Breast epithelium (tissue), 4 donors: ENCODE data around the gene PLXNB2. TPM values are rescaled to one million over a fixed set of nuclear protein-coding genes. Genes with fewer than 3 reads are reported as not detected.

Experiments
- DNase-seq, 2 donors: peaks; one replicate each; pipeline ENCODE4 v3.0.0-alpha.2; 2019; ENCODE audit warnings: low spot score in 2 of 2
- H3K27ac ChIP-seq, 2 donors: fragments of 200-600 bp; sonication (generic) in 1 of 2; one replicate each; pipeline ENCODE4 v1.5.1; 2016 to 2019; ENCODE audit warnings: mild to moderate bottlenecking in 1 of 2
- H3K27me3 ChIP-seq, 2 donors: fragments of 200-600 bp; sonication (generic) in 1 of 2; one replicate each; pipeline versions ENCODE4 v1.5.1 to v1.6.0; 2017 to 2019; ENCODE audit warnings: control low read depth in 1 of 2, mild to moderate bottlenecking in 1 of 2
- H3K36me3 ChIP-seq: fragments of 200-600 bp; one replicate; pipeline ENCODE4 v1.5.1; 2019
- H3K4me1 ChIP-seq, 2 donors: fragments of 200-600 bp; sonication (generic); one replicate each; pipeline ENCODE4 v1.5.1; 2016 to 2019; ENCODE audit warnings: control low read depth in 1 of 2
- H3K4me3 ChIP-seq, 3 donors: fragments of 200-600 bp; sonication (generic); 1 replicate in 2 of 3; 2 replicates in 1 of 3; pipeline ENCODE4 v1.5.1; 2016 to 2019; ENCODE audit warnings: mild to moderate bottlenecking in 3 of 3, moderate library complexity in 2 of 3
- H3K9me3 ChIP-seq, 2 donors: fragments of 200-600 bp; sonication (generic) in 1 of 2; one replicate each; pipeline ENCODE4 v1.5.1; 2016 to 2019; ENCODE audit warnings: control low read depth in 1 of 2
- POLR2A ChIP-seq: fragments of 450-650 bp; IDR thresholded peaks from one replicate; pipeline ENCODE4 v1.6.1; 2016; ENCODE audit warnings: antibody characterized with exemption, mild to moderate bottlenecking, moderate library complexity
- POLR2AphosphoS5 ChIP-seq, 3 donors: sonication (generic); formaldehyde crosslinking; IDR thresholded peaks; one replicate each; pipeline ENCODE4 v1.6.1; 2017; ENCODE audit warnings: antibody characterized with exemption in 3 of 3
- intact Hi-C: fragments of 100-400 bp; cut with DNase I; formaldehyde crosslinking; loops from one replicate; pipeline ENCODE4 v1.15.1; 2023; ENCODE audit warnings: low total_unique reads
- total RNA-seq, 3 donors: library from RNA; depleted of rRNA; stranded (reverse); fragments of >200 nt; gene quantifications; one replicate each; pipeline ENCODE4 v1.1.0, GENCODE V29; 2016
- TF ChIP-seq, protein P1 (sequence below), 3 donors: fragments of 450-650 bp; IDR thresholded peaks; one replicate each; pipeline ENCODE4 v1.5.1; 2016 to 2017; ENCODE audit warnings: antibody characterized with exemption in 3 of 3, mild to moderate bottlenecking in 3 of 3, moderate library complexity in 3 of 3

PLXNB2 gene
- total RNA-seq, 3 donors from 2014 or later: 79.0 to 137 (median 122) TPM

DNA sequence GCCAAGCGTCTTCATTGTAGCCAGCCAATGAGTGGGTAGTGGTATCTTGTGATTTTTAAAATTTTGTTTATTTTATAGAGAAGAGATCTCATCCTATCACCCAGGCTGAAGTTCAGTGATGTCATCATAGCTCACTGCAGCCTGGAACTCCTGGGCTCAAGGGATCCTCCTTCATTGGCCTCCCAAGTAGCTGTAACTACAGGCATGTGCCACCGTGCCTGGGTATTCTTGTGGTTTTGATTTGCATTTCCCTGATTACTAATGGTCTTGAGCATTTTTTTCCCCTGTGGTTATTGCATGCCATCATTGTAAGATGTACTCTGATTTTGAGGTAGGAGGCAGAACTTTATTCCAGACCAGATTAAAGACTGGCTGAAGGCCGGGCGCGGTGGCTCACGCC is 21.8 kb upstream of the PLXNB2 start:
- TF ChIP-seq POLR2A (no peak), POLR2AphosphoS5 (IDR thresholded peaks at IDR 0.05) (no peak)
- TF ChIP-seq, protein P1, sequence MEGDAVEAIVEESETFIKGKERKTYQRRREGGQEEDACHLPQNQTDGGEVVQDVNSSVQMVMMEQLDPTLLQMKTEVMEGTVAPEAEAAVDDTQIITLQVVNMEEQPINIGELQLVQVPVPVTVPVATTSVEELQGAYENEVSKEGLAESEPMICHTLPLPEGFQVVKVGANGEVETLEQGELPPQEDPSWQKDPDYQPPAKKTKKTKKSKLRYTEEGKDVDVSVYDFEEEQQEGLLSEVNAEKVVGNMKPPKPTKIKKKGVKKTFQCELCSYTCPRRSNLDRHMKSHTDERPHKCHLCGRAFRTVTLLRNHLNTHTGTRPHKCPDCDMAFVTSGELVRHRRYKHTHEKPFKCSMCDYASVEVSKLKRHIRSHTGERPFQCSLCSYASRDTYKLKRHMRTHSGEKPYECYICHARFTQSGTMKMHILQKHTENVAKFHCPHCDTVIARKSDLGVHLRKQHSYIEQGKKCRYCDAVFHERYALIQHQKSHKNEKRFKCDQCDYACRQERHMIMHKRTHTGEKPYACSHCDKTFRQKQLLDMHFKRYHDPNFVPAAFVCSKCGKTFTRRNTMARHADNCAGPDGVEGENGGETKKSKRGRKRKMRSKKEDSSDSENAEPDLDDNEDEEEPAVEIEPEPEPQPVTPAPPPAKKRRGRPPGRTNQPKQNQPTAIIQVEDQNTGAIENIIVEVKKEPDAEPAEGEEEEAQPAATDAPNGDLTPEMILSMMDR (IDR thresholded peaks at IDR 0.05): no peak
- no peak overlapping the region for H3K27ac ChIP-seq
- H3K4me3 ChIP-seq: no peak overlapping the region
- H3K4me1 ChIP-seq: peaks cover 0 to 8% of the 10 kb centered on the region in 2 donors
- no peaks in the 10 kb centered on the region for H3K27me3 ChIP-seq
- H3K9me3 ChIP-seq: no peaks in the 10 kb centered on the region
- intact Hi-C loops: loop anchor here (5.0 kb wide), 1 partner anchor 57 kb away; the partner anchor contains the start of gene MAPK11
- no peak for DNase-seq
- H3K36me3 ChIP-seq: no peaks in the 10 kb centered on the region

DNA sequence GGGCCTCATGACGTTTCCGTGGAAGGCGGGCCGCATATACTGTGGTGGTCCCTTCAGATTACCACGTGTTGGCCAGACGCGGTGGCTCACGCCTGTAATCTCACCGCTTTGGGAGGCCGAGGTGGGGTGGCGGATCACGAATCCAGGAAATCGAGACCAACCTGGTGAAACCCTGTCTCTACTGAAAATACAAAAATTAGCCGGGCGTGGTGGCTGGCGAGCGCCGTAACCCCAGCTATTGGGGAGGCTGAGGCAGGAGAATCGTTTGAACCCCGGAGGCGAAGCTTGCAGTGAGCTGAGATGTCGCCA is 20.2 kb upstream of the PLXNB2 start:
- Histone ChIP-seq H3K4me1 (peaks cover 0 to 8% of the 10 kb centered on the region in 2 donors), H3K4me3 (peak overlapping the region; percentile 77 to 92 (median 81)), H3K27ac (peak overlapping the region; percentile 94 to 97), H3K36me3 (no peaks in the 10 kb centered on the region), H3K27me3 (no peaks in the 10 kb centered on the region), H3K9me3 (no peaks in the 10 kb centered on the region)
- intact Hi-C loops: loop anchor here (5.0 kb wide), 1 partner anchor 55 kb away; the partner anchor contains the start of gene MAPK11
- TF ChIP-seq POLR2AphosphoS5 (IDR thresholded peaks at IDR 0.05): no peak
- no peak for DNase-seq

DNA sequence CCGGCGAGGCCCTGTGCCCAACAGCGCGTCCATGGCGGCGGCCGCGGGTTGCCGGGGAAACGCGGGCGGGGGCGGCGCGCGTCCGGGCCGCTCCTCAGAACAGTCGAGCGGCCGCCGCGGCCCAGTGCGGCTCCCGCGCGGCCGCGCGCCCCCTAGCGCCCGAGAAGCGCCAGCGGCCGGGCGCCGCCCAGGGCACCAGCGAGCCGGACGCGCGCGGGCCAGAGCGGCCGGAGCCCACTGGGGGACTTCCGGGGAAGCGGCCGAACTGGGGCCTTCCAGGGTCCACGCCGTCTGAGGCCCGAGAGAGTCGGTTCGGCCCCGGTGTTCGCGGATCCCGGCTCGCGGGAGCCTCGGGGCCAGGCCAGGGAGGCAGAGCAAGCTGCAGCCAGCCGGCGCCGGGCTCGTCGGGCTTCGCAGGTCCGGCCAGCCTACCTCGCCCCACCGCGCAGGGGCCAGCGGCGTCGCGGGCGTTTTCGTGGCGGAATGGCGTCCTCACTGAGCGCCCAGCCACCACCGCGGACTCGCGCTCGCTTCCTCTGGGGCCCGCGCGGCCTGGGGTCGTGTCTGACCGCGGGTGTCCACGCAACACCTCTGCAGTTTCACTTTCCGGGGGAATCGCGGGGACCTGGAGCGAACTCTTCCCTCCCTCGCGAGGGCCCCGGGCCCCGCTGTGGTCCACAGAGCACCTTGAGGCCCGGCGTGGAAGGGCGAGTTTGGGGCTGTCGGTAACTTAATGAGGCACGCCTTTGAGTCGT is 19.7 kb upstream of the PLXNB2 start, which contains the start of gene DENND6B:
TSS of gene DENND6B (minus strand) at position 57 of the 755 bp plus-strand sequence. CDS start at position 33, 24 bp downstream.
- peak within 1 kb of the TSS; percentile 77 to 92 (median 81) for H3K4me3 ChIP-seq
- DNase-seq: peak in 1 of 2 donors; percentile 69
- H3K27ac ChIP-seq: peak within 1 kb of the TSS; percentile 94 to 97
- no peaks in the 10 kb centered on the region for H3K9me3 ChIP-seq
- peaks cover 0 to 8% of the 10 kb centered on the region in 2 donors for H3K4me1 ChIP-seq
- TF ChIP-seq, protein P1 (IDR thresholded peaks at IDR 0.05): peak; percentile 22 to 98 (median 34)
- TF ChIP-seq POLR2AphosphoS5 (IDR thresholded peaks at IDR 0.05) (peak; percentile 41 to 64 (median 59)), POLR2A (no peak)
- intact Hi-C loops: loop anchor here (5.0 kb wide), 1 partner anchor 55 kb away; the partner anchor contains the start of gene MAPK11
- H3K27me3 ChIP-seq: no peaks in the 10 kb centered on the region
- H3K36me3 ChIP-seq: no peaks in the 10 kb centered on the region

DNA sequence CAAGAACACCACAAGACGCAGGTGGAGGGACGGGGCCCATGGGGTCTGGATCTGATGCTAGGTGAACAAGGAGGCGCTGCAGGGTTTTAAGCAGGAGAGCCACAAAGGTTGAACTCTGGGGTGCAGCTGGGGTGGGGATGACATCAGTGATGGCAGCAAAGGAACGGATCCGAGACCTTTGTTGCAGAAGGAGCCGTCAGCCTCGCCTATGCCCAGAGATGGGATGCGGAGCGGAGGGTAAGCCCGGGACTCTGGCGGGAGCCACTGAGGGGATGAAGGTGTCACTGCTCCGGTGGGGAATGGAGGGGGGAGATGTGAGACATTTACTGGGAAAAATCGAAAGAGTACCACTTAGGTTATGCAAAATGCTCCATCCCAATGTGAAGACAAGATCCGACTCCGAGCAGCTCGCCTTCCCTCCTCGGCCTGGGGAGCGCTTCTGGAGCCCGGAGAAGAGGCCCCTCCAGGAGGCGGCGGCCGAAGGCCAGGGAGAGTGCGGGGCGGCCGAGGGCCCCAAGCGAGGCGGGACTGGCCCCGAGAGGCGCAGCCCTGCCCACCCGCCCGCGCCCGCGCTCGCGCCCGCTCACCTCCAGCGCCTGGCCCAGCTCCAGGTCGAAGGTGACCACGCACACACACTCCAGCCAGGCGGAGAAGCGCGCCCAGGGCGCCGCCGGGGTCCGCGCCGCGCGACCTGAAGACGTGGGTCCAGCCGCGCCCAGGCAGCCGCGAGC is 18.9 kb upstream of the PLXNB2 start:
- peak overlapping the region; percentile 33 to 97 for H3K27ac ChIP-seq
- intact Hi-C loops: loop anchor here (5.0 kb wide), 1 partner anchor 54 kb away; the partner anchor contains the start of gene MAPK11

More for the DNA sequence above, 18.9 kb upstream of the PLXNB2 start:
- peaks cover 0 to 8% of the 10 kb centered on the region in 2 donors for H3K4me1 ChIP-seq
- DNase-seq: no peak
- no peaks in the 10 kb centered on the region for H3K36me3 ChIP-seq
- TF ChIP-seq POLR2AphosphoS5 (IDR thresholded peaks at IDR 0.05) (no peak), POLR2A (no peak)
- TF ChIP-seq, protein P1 (IDR thresholded peaks at IDR 0.05): no peak
- H3K27me3 ChIP-seq: no peaks in the 10 kb centered on the region
- H3K4me3 ChIP-seq: peak overlapping the region; percentile 77 to 92 (median 81)
- H3K9me3 ChIP-seq: no peaks in the 10 kb centered on the region
